Subcutaneous adipose tissue (tissue), 4 donors: ENCODE measurements around the gene TRIO. TPM values are rescaled to one million over a fixed set of nuclear protein-coding genes. Genes with fewer than 3 reads are reported as not detected.

Source experiments
- CTCF ChIP-seq: fragments of 450-650 bp; IDR thresholded peaks from one replicate; pipeline ENCODE4 v1.5.1; 2016; ENCODE audit warnings: low read depth, mild to moderate bottlenecking, control low read depth, antibody characterized with exemption, moderate library complexity
- total RNA-seq, 4 donors: library from RNA; depleted of rRNA; stranded (reverse); fragments of >200 nt; gene quantifications; one replicate each; pipeline ENCODE4 v1.1.0, GENCODE V29; 2016

The TRIO gene
- total RNA-seq, 4 donors from 2014 or later, result 193 to 238 (median 212) TPM

DNA sequence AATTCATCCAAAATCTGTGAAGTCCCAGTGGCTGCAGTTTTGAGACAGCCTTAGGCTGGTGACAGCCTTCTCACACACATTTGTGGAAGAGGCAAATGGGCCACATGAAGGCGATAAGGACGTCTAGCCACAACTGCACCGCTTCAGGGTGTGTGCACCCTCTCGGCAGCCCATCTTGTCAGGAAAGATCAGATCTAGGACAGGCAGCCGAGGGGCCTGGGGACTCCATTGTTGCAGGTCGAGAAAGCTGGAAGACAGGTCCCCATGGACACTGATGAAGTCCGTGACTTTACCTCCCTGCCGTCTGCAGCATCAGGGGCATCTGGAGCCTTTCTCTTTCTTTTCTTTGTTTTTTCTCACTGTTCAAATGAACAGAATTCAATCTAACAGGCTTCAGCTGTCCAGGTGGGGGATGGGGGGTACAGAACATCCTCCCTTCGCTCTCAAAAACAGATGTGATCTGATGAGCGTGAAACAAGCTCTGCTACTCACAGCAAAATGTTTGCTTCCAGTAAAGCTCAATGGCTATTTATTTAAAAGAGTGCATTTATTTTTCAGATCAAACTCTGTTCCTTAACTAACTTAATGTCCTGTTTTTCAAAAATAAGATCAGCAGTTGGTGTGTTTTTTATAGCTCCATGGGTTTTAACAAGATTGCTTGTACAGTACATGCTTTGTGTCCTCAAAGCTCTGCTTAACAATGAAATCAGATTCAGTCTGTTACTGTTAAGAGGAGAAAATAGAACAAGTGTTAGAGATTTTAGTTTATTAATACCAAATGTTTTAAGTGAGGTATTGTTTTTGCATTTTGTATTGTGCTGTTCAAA, 326.6 kb downstream of the TRIO start:
- TF ChIP-seq CTCF, result no peak

DNA sequence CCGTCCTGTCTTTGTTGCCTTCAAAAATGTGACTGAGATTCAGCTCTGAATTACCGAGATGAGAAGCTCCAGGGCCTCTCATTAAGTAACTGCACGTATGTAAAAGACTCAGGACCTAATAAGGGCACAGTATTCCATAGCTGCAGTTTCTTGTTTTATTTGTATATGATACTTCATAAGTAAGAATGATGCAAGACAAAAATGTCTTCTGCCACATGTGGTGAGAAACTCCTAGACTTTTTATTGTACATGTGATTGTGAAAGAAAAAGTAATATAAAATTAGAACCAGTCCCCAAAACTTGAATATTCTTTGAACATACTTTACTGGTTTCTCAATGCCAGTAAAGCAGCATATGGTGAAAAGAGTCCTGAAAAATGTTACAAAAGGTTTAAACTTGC, 328.4 kb downstream of the TRIO start:
- TF ChIP-seq CTCF, result no peak

DNA sequence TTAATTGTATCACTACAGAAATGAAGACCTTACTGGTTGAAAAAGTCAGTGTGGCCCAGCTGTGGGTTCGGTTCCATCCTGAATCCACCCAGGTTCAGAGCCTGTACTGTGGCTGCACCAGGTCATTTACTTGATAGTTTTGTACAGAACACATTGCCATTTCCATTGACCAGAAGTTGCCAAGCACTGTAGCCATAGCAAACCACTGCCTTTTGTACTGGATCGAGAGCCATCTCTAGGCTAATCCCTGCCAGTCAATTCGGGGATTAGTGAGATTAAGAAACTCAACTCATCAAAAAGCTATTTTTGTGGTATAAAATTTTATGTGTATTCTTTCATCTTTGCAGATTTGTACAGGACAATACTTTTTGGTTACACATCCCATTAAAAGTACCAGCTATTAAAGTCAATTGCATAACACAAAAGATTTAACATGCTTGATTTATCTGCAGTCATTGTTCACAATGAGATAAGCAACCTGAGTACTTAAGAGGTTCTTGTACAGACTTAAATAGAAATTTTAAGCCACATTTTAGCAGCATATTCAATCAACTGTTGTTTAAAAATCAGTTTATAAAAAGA, 329.9 kb downstream of the TRIO start:
- TF ChIP-seq CTCF, result no peak

GRCh38 chr5:14475045-14475444, 331.9 kb downstream of the TRIO start:
- TF ChIP-seq CTCF, result no peak

DNA sequence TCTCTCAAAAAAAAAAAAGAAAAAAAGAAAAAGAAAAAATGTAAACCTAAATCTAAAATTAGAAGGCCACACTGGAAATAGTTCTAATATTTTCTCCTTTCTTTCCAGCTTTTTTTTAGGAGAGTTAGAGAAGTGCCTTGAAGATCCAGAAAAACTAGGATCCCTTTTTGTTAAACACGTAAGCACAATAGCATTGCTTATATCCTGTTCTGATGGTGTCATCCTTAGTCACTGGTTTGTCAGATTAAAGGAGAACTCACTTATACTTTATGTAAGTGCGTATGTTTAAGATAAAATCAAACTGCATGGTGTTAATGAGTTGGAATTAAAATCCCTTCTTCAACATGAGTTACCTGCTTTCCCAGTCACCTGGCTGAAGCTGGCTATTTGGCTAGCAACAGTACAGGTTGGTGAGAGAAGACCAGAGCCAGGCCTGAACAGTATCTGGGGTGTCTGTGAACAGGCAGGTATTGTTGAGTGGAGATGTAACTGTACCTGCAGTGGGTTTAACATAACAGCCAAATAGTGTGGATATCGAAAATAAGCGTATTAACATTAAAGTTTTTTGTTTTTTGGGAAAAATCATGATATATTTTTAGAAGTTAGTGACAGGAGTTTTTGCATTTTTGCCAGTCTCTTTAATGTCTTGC, 333.8 kb downstream of the TRIO start:
- TF ChIP-seq CTCF, result no peak

DNA sequence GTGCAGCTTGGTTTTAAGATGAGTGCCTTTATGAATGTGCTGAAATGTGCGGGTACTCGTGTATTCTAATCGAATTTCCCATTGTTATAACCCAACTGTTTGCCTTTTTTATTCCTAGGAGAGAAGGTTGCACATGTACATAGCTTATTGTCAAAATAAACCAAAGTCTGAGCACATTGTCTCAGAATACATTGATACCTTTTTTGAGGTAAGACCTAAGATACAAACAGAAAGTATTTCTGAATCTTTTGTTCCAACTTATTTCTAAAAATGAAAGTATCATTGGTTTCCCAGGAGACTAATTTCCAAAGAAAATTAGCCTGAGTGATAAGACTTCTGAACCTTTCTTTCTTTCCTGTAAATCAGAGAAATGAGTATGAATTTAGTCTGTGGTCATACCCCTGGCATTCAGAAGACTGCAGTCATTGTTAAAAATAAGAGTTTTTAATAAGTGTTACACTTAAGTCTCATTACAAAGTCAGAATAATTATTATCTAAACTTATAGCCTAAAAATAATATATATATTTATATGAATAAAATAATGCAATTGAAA, 336.1 kb downstream of the TRIO start:
- TF ChIP-seq CTCF, result no peak

DNA sequence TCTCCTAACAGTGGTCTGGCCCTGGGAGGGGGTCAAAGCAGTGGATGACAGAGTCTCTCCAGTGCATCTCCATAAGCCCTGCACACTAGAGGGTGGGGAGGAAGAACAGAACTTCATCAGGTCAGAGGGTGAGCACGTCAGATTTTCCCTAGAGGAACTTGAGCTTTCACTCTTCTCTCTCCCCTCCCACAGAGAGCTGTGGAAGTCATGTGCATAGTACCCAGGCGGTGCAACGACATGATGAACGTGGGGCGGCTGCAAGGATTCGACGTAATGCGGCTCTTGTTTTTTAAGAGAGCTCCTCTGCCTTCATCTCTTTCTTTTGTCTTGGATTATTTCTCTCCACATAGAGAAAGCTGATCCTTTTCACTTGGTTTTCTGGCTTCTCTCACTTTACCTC, 338.2 kb downstream of the TRIO start:
- TF ChIP-seq CTCF, result no peak
